GM21576 (cell line): ENCODE results near the gene SOX12.

Experiments used
- ATAC-seq: cut with Tn5 transposase; IDR thresholded peaks from one replicate; pipeline ENCODE4 v1.9.1; 2021; ENCODE audit warnings: mild to moderate bottlenecking, moderate library complexity; ENCODE audit not compliant: unreplicated experiment

Gene SOX12

GRCh38 chr20:325045-325888, at the start of gene SOX12:
TSS of gene SOX12 (plus strand) at chr20:325552. CDS start at chr20:325925, 373 bp downstream.
- peak; percentile 64 for ATAC-seq

- no peak for ATAC-seq
Measured at GRCh38 chr20:275791-276190, 49.6 kb upstream of the SOX12 start.

GRCh38 chr20:276620-277495, 48.5 kb upstream of the SOX12 start:
- no peak for ATAC-seq

- no peak for ATAC-seq
Measured at GRCh38 chr20:277496-277781, 47.9 kb upstream of the SOX12 start.

- no peak for ATAC-seq
Measured at GRCh38 chr20:278181-278580, 47.2 kb upstream of the SOX12 start.

GRCh38 chr20:278607-279571, 46.5 kb upstream of the SOX12 start:
- ATAC-seq, result no peak

GRCh38 chr20:284172-284571, 41.2 kb upstream of the SOX12 start:
- ATAC-seq, result no peak

GRCh38 chr20:286508-286907, 38.8 kb upstream of the SOX12 start:
- ATAC-seq, result no peak

GRCh38 chr20:288956-289692, 36.2 kb upstream of the SOX12 start:
- no peak for ATAC-seq

- peak; percentile 17 for ATAC-seq
Measured at GRCh38 chr20:289693-290083, 35.7 kb upstream of the SOX12 start.

GRCh38 chr20:290084-290831, 35.1 kb upstream of the SOX12 start, which contains the start of gene C20orf96:
TSS of gene C20orf96 (minus strand) at chr20:290750. CDS start at chr20:290610, 140 bp downstream.
- ATAC-seq, result peak; percentile 78

GRCh38 chr20:294602-295001, 30.8 kb upstream of the SOX12 start:
- no peak for ATAC-seq

GRCh38 chr20:295804-296203, 29.5 kb upstream of the SOX12 start:
- ATAC-seq, result no peak

GRCh38 chr20:297098-297924, 28.0 kb upstream of the SOX12 start, which contains the start of gene ZCCHC3:
TSS of gene ZCCHC3 (plus strand) at chr20:297570. CDS start at chr20:297587, 17 bp downstream.
- ATAC-seq, result peak; percentile 66

GRCh38 chr20:297925-298775, 27.2 kb upstream of the SOX12 start:
- ATAC-seq, result peak; percentile 20

- no peak for ATAC-seq
Measured at GRCh38 chr20:298776-299391, 26.5 kb upstream of the SOX12 start.

- no peak for ATAC-seq
Measured at GRCh38 chr20:300345-300990, 24.9 kb upstream of the SOX12 start.
